ENCODE measurements around the gene CDX1.

Gene CDX1

GRCh38 chr5:150131978-150132694, 34.4 kb upstream of the CDX1 start:
- no peak for DNase-seq

DNA sequence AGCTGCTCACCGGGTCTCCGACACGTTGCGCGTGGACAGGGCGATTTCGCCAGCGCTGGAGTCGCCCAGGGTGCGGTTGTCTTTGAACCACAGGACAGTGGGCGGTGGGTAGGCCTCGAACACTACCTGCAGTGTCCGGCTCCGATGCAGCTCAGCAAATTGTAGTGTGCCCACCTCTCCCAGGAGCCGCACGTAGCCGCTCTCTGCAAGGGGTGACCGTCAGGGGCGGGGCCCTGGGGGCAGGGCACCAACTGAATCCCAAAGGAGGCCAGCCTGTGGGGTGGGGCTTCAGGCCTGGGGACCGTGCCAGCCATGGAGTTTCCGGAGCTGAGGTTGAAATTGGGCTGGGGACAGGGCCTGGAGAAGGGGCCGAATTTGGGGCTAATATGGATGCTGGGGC, 33.8 kb upstream of the CDX1 start:
- no peak for DNase-seq

DNA sequence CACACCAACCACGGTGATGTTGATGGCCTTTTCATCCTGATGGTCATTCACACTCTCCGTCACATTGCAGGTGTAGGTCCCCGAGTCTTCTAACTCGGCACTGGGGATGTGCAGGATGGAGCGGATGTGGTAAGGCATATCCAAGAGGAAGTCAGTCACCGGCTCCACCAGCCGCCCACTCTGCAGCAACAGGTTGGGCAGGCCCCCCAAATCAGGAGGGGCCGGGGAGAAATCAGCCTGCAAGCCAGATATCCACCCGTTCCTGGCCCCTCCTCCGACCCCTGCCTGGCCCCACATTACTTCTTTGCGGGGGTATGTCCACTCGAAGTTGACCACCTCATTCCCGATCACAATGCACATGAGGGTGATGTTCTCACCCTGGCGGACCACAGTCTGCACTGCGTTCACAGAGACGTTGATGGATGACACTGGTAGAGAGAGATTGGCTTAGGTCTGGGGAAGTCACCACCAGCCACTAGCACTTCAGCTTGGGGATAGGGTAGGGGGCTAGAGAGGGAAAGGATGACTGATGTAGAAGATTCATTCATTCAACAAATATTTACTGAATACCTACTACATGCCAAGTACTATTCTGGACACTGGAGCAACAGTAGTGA, 32.9 kb upstream of the CDX1 start:
- no peak for DNase-seq

- no peak for DNase-seq
Measured at GRCh38 chr5:150134198-150134588, 32.4 kb upstream of the CDX1 start.

DNA sequence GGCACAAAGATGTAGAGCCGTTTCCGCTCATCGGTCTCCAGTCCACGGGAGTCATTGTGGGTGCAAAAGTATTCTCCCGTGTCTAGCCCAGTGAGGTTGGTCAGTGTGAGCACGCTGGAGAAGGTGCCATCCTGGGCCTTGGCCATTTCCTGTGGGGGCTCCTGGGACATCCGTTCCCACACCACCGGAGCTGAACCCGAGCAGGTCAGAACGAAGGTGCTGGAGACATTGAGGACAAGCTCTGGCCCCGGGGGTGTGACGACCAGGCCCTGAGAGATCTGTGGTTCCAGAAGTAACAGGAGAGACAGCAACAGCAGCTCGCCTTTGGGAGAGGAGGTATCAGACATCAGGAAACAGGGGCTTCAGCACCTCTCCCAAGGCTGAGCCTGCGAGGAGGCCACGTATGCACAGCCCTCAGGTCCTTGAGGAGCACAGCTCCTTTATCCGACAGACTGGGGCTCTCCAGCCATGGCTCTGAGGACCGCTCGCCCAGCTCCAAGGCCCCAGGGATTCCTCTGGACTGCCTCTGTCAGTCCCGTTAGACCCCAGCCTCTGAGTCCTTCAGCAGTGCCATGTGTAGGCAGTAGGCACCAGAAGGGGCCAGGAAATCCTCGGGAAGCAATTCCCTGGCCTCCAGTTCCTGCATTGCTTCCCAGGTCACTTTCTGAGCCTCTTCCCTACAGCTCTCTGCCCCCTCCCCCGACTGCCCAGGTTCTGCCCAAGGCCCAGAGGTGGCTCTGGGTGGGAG, 30.8 kb upstream of the CDX1 start:
- DNase-seq = no peak

- no peak for DNase-seq
Measured at GRCh38 chr5:150136305-150137167, 30.0 kb upstream of the CDX1 start.

- peak; percentile 69 for DNase-seq
Measured at GRCh38 chr5:150137168-150137957, 29.2 kb upstream of the CDX1 start.

- no peak for DNase-seq
Measured at GRCh38 chr5:150137997-150138396, 28.6 kb upstream of the CDX1 start.

DNA sequence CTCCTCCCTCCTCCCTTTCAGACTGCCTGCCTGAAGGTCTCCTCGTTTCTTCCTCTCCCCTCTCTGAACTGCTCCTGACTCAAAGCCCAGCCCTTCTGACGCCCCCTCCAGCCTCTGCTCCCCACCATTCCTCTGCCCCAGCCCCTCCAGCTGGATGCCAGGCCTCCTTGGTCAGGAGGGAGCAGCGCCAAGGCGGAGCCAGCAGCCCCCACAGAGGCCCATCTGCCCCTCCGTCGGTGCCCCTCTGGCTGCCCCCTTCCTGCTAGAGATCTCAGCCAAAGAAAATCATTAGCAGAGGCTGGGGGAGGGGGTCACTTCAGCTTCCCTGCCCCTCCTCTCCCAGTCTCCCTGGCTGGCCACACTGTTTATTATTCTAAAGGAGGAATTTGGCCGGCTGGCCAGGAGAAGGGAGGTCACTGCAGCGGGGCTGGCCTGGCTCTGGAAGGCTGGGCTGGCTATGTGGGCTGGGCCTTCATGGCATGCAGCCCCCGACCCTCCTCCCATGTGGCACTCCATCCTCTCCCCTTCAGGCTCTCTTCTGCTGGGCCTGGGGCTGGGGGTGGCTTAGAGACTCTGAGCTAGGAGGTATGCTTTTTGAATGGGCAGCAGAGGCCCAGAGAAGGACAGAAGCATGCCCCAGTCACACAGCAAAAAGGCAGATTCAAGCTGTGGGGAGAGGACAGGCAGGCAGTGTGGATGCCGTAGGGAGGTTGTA, 27.9 kb upstream of the CDX1 start:
- DNase-seq = peak; percentile 94

DNA sequence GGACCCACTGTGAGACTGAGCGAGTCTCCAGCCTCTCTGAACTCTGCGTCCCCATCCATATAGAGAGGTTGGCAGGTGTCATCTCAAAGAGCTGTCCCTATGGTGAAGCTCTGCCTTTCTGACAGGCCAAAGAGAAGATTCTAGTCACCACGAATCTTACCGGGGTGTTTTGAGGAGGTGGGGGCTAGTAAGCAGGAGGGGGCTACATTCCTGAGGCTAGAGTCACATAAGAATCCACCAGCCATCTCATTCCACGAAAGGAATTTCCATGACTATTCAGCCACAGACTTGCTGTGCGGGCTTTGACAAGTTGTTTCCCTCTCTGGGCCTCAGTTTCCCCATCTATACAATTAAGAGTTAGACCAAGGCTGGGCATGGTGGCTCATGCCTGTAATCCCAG, 27.2 kb upstream of the CDX1 start:
- peak; percentile 93 for DNase-seq

GRCh38 chr5:150140830-150141229, 25.7 kb upstream of the CDX1 start:
- DNase-seq = peak; percentile 80

GRCh38 chr5:150141544-150142184, 24.9 kb upstream of the CDX1 start:
- DNase-seq = peak; percentile 84

DNA sequence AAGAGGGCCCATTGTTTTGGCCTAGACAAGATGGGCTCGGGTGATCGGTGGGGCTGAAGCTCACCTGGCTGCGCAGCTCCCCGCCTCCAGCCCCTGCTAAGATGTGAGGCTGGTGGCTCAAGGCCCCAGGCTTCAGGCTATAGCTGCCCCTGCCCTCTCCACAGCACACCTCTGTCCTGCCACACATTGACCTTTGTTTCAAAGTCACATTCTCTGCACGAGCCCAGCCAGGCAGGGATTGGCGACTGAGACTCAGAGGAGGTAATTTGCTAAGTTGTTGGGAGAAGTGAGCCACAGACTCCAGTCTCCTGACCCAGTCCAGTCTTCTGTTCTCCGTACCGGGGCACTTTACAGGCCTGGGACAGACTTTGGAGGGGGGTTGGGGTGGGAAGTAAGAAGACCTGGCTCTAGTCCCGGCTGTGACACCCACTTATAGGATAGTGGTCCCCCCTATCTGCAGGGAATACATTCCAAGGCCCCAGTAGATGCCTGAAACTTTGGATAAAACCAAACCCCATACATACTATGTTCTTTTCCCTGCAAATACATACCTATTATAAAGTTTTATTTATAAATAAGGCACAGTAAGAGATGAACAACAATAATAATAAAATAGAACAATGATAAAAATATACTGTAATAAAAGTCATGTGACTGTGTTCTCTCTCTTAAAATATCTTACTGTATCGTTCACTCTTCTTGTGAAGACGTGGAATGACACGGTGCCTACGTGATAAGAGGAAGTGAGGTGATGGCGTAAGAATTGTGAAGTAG, 24.2 kb upstream of the CDX1 start:
- no peak for DNase-seq

GRCh38 chr5:150142959-150143349, 23.6 kb upstream of the CDX1 start:
- DNase-seq = peak; percentile 90

DNA sequence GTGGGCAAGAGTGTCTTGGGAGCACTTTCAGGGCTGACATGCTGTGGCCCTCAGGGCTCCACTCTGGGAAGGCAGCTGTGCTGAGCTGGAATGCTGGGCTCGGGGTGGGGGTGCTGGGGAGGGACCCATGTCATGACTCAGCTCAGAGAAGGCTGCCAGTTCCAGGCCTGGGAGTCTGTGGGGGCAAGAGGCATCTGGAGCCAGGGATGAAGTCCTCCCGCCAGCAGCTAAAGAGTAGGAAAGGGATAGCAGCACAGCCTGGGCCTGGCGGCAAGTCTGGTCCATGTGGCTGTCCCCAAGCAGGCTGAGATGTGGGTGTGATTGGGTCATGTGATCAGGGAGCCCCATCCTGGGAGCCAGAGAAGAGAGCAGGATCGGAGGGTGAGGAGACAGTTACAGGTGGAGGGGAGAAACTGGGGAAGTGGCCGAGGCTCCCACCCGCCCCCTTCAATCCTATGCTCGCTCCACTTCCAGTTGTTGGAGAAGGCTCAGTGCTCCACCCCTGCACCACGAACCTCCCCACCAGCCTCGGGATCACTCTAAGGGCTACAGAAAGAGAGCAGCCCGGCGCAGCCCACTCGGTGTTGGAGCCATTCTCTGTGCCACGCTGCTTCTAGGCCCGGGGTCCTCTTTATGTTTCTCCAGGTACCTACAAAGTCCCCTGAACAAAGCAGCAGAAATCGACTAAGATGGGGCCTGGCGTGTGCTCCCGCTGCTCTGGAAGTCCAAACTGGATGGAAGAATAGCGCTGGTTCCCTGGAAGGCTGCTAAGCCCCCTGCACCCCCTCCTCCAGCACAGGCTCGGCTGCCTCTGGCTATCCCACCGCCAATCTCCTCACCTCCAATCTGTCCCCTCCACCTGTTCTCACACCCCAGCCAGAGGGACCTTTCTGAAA, 23.0 kb upstream of the CDX1 start:
- DNase-seq = peak; percentile 97

DNA sequence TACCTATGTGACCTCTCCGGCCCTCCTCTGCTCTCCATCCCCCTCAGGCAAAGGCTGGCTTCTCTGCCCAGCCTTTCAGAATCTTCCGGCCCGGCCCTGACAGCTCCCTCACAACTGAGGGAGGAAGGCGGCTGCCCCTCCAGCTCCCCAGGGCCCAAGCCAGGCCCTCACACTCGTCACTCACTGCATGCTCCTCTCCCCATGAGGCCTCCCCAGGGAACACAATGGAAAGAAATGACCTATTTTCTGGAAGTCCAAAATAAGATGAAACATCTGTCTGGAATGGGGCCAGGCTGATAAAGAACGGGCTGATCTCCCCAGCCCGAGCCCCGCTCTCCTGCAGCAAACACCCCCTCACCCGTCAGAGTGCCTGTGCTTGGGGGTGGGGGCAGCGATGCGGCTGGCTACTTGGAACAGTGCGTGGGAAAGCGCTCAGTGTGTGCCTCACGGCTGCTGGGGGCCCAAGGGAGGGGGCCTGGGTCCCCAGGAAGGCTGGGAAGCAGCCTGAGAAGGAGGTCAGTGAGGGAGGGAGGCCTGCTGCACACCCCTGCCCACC, 22.3 kb upstream of the CDX1 start:
- DNase-seq = peak; percentile 91

- DNase-seq = no peak
Measured at GRCh38 chr5:150144879-150145278, 21.7 kb upstream of the CDX1 start.

- no peak for DNase-seq
Measured at GRCh38 chr5:150146235-150146634, 20.3 kb upstream of the CDX1 start.

Data from fibroblast of skin of scalp (primary cell).